Forelimb muscle (tissue), 1 donor: ENCODE results near the gene MSH5. TPM values are rescaled to one million over a fixed set of nuclear protein-coding genes. Genes with fewer than 3 reads are reported as not detected.
"Not testable (repeated sequence)": the region's sequence is repeated elsewhere in the genome, so short reads cannot be mapped to it uniquely, and the experiment has no call there.

ENCODE experiments used
- DNase-seq: peaks from one replicate; pipeline ENCODE4 v3.0.0-alpha.2; 2013; ENCODE audit warnings: low read depth
- polyA plus RNA-seq: library from polyadenylated mRNA; unstranded; fragments of 120-200 nt; gene quantifications from one replicate; pipeline ENCODE4 v1.2.1, GENCODE V29; 2013; ENCODE audit not compliant: insufficient read length

Gene MSH5
- polyA plus RNA-seq, 1 donor: 14.2 TPM

- DNase-seq: no peak
Measured at GRCh38 chr6:31778999-31779885, 39.4 kb downstream of the MSH5 start.

- DNase-seq: no peak
Measured at GRCh38 chr6:31779908-31780307, 40.1 kb downstream of the MSH5 start.

GRCh38 chr6:31780507-31781243 lies 40.9 kb downstream of the MSH5 start:
- no peak for DNase-seq

DNA sequence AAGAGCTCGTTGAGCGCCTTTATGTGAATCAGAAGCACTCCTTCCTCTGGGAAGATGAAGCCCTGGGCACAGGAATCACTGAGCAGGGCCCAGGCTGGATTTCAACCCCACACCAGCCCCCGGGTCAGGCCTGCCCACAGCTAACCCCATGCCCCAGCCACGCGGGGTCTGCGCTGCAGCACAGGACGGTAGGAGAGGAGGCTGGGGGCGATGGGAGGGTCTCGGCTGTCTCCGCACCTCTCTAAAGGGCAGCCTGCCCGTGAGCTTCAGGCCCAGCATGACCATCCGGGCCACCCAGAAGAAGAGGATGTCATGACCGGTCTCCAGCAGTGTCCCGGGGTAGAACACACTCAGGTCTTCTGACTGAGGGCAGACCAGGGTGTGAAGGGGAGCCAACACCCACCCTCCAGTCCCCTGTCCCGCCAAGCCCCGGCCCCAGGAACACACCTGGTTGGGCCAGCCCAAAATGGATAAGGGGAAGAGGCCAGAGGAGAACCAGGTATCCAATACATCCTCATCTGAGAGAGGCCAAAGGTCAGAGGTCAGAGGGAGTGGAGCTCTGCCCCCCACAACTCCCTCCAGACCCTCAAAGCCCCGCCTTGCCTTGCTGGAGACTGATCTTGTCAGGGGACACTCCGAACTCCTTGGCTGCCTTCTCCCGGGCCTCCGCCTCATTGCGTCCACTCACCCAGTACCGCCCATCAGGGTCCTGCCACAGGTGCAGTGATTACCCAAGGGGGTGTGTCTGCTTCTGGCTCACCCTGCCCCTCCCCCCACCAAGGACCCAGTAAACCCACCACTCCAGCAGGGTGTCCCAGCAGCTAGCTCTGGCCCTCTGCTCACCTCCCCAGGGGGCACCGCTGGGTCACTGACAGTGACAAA lies 41.7 kb downstream of the MSH5 start:
- DNase-seq: no peak

DNA sequence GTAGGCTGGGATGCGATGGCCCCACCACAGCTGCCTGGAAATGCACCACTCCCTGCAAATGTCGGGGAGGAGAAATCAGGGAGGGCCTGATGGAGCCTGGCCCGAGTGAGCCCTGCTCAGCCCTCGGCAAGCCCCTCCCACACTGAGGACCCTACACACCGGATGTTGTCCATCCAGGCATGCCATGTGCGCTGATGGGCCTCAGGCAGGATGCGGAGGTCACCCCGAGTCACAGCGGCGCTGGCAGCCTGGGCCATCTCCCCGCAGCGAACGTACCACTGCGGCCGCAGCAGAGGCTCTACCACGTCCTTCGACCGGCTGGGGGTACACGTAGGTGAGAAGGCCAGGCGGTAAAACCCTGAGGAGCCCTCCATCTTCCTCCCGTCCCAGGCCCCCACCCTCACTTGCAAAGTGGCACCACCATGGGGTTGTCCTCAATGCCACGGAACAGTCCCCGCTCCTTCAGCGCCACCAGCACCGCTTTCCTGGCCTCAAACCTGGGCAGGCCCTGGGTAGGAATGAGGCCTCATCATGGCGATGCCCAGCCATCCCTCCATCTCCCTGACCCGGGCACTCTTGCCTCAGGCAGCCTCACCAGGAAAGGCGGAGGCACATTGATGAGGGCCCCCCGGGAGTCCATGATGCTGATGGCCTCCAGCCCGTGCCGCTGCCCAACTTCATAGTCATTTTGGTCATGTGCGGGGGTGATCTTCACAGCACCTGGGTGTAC lies 42.5 kb downstream of the MSH5 start:
- DNase-seq: no peak

DNA sequence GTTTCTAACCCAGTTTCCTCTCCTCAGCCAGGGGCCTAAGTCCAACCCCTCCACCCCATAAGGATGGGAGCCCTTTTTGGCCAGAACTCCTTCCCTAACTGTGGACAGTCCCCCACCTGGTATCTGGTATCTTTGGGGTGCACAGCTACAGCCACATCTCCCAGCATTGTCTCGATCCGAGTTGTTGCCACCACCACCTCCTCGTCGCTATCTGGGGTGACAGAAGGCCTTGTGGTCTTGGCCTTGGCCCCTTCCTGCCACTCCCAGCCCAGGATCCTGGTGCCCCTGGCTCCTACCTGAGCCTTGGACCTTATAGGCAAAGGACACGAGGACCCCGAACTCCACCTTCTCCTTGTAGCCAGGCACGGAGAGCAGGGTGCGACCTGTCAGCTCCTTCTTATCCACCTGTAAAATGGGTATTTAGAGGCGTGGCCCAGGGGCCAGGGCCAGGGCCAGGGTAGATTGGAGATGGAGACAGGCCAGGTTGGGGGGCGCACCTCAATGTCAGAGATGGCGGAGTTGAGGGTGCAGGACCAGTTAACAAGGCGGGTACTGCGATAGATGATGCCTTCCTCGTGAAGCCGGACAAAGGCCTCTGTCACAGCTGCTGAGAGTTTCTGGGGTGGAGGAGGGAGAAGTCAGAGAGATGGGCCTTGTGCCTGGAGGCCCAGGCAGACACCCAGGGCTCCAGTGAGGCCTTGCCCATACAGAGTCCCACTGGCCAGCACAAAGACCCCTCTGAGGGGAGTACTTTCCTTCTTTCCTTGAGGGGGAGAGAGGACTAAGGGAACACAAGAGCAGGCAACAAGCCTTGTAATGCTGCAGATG lies 44.5 kb downstream of the MSH5 start:
- no peak for DNase-seq

GRCh38 chr6:31785475-31785874 lies 45.7 kb downstream of the MSH5 start:
- no peak for DNase-seq

DNA sequence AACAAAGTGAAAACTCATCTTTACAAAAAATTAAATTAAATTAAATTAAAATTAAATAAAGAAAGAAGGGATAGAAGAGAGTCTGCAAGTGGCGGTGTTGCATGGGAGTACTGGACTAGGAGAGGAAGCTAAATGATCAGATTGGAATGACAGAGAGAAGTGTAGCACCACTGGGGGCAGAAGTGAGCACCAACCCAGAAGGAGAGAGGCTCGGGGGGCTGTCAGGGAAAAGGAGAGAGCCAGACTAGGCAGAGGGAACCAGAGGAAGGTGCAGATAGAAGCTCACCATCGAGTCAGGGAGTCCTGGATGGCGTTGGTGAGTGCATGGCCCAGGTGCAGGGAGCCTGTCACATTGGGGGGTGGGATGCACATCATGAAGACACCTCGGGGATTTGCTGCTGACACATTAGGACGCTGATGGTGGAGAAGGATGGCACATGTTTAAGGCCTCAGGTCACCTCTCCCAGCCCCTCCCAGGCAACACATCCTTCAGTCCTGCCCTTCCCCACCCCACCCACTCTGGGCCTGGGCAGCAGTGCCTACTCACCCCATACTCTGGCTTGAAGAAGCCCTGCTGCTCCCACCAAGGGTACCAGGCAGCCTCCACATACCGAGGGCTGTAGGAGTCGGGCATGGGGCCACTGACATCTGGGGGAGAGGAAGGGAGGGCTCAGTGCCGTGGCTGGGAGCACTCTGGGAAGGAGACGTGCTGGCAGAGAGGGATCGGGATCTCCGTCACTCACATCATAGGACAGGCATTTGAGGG lies 51.7 kb downstream of the MSH5 start:
- DNase-seq: no peak

DNA sequence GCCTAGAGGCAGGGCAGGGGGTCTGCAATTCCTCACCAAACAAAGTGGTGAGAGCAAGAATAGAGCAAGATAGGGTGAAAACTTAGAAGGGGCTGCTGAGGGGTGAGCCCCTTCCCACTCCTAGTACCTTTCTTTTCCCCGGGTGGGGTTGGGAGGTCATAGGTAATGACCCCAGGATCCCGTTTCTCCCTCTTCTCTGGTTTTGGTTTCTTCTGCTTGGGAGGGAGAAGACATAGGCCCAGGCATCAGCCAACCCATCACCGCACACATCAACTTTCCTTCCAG lies 52.2 kb downstream of the MSH5 start:
- DNase-seq: no peak

DNA sequence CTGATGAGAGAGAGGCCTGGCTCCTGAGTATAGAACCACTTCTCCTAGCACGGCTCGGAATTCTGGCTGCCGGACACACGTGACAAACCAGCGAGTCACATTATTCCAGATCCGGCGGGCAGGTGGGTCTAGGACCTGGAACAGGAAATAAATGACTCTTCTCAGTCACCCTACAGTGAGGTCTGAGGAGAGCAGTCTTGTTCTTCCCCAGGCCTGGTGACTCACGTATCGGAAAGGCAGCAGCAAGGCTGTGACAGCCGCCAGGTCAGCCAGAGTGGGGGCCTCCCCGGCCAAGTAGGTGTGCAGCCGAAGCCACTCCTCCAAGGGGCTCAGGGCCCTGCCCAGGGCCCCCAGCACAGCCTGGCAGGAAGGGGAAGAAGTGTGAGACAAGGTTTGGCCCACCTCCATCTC lies 53.0 kb downstream of the MSH5 start:
- no peak for DNase-seq

DNA sequence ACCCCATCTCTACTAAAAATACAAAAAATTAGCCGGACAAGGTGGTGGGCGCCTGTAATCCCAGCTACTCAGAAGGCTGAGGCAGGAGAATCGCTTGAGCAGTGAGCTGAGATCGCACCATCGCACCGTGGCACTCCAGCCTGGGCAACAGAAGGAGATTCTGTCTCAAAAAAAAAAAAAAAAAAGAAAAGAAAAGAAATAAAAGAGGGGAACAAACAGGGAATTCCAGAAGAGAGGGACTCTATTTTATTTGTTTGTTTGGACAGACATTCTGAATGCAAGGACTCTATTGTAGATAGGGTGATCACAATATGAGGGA lies 54.1 kb downstream of the MSH5 start:
- DNase-seq: not testable (repeated sequence)

- DNase-seq: no peak
Measured at GRCh38 chr6:31794294-31794865, 54.6 kb downstream of the MSH5 start.

GRCh38 chr6:31794866-31795615 lies 55.2 kb downstream of the MSH5 start:
- no peak for DNase-seq

GRCh38 chr6:31795616-31796298 lies 56.0 kb downstream of the MSH5 start, which contains the start of gene VARS1:
Gene VARS1, minus strand, starts transcription at chr6:31795752. Its CDS starts 535 bp downstream, at chr6:31795217.
- DNase-seq: no peak

DNA sequence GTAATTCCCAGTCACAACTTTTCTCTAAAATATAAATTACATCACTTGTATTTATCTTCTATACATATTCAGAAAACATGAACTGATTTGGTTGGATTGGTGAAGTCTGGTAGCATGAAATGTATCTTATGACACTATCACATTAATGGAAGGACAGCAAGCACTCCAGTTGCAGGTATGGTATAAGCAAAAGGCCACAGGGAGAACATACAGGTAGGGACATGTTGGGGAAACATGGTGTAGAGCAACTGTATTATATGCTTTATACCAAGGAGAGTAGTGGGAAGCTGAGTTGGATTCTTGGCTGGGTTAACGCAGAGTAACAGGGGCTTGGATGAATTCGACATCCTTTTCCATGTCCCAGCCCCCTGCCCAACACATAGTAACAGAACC lies 57.2 kb downstream of the MSH5 start:
- no peak for DNase-seq

GRCh38 chr6:31797588-31797987 lies 57.8 kb downstream of the MSH5 start:
- no peak for DNase-seq

GRCh38 chr6:31799781-31800180 lies 60.0 kb downstream of the MSH5 start:
- DNase-seq: no peak
